GM12864 (cell line): ENCODE measurements around the gene SOX8.

Experiments
- DNase-seq: peaks from one replicate; pipeline ENCODE4 v3.0.0-alpha.2; 2011; ENCODE audit warnings: low read depth
- H3K4me3 ChIP-seq: 2 replicates; pipeline ENCODE4 v1.5.1; 2011; ENCODE audit warnings: mild to moderate bottlenecking, low read depth, low read length, control low read depth
- TF ChIP-seq, protein P1 (sequence below): IDR thresholded peaks from 2 replicates; pipeline ENCODE4 v1.5.1; 2011; ENCODE audit warnings: low read depth, mild to moderate bottlenecking, moderate library complexity, low read length, control low read depth, inconsistent platforms; ENCODE audit errors: missing control alignments

Gene SOX8

GRCh38 chr16:938136-938535, 43.4 kb upstream of the SOX8 start:
- TF ChIP-seq, protein P1, sequence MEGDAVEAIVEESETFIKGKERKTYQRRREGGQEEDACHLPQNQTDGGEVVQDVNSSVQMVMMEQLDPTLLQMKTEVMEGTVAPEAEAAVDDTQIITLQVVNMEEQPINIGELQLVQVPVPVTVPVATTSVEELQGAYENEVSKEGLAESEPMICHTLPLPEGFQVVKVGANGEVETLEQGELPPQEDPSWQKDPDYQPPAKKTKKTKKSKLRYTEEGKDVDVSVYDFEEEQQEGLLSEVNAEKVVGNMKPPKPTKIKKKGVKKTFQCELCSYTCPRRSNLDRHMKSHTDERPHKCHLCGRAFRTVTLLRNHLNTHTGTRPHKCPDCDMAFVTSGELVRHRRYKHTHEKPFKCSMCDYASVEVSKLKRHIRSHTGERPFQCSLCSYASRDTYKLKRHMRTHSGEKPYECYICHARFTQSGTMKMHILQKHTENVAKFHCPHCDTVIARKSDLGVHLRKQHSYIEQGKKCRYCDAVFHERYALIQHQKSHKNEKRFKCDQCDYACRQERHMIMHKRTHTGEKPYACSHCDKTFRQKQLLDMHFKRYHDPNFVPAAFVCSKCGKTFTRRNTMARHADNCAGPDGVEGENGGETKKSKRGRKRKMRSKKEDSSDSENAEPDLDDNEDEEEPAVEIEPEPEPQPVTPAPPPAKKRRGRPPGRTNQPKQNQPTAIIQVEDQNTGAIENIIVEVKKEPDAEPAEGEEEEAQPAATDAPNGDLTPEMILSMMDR, result no peak
- no peak for DNase-seq
- no peak overlapping the region for H3K4me3 ChIP-seq

DNA sequence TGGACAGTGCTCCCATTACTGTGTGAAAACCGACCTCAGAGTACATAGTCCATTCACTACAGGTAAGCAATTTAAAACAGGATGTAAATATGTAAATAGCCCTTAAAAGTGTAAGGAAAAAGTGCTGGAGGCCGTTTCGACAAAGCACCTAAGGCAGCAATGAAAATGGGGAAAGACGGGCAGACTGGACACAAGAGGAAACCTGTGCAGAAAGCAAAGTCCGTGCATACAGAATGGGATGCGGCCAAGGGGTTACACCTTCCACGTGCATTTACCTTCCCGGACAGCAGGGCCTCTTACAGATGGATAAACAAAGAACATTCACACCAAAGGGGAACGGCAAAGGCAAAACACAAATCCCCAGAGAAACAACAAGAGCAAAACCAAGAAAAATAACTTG, 42.8 kb upstream of the SOX8 start:
- no peak overlapping the region for H3K4me3 ChIP-seq
- TF ChIP-seq, protein P1, result no peak
- DNase-seq, result no peak

DNA sequence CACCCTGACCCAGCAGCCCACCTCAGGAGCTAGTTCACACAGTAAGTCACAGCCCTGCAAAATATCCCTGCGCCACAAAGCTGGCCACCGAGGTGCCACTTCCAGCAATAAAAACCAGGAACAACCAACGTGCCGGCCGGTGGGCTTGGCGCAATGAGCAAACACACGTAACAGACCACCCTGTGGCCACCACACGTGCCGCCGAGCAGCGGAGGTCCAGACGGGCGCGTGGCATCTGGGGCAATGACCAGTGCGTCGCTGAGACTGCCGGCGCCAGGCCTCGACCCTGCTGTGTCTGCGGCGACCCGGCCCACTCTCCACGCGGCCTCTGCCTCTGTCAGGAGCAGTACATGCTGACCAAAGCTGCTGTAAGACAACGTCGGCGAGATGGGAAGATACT, 42.3 kb upstream of the SOX8 start:
- TF ChIP-seq, protein P1, result no peak
- no peak overlapping the region for H3K4me3 ChIP-seq
- DNase-seq, result no peak

DNA sequence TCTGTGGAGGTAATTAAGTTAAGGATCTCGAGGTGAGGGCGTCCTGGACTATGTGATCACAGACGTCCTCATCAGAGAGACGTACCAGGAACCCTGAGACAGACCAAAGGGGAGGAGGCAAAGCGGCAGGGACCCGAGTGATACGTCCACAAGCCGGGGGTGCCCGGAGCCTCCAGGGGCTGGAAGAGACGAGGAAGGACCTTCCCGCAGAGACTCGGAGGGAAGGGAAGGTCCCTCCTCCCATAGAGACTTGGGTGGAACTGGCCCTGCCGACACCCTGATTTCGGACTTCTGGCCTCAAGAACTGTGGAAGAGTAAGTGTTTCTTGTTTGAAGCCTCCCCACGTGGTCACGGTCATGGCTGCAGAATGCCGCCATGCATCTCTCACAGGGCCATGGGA, 41.6 kb upstream of the SOX8 start:
- no peak for DNase-seq
- TF ChIP-seq, protein P1, result no peak
- H3K4me3 ChIP-seq, result no peak overlapping the region

DNA sequence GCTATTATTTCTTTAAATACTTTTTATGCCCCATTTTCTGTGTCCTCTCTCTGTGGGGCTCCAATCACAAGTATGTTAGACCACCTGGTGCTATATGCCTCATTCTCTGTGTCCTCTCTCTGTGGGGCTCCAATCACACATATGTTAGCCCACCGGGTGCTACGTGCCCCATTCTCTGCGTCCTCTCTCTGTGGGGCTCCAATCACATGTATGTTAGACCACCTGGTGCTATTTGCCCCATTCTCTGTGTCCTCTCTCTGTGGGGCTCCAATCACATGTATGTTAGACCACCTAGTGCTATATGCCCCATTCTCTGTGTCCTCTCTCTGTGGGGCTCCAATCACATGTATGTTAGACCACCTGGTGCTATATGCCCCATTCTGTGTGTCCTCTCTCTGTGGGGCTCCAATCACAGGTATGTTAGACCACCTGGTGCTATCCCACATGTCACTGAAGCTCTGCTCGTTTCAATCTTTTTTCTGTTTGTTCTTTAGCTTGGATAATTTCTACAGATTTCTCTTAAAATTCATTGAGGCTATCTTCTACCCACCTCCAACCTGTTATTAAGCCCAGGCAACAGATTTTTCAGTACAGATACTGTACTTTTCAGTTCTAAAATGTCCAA, 39.0 kb upstream of the SOX8 start:
- DNase-seq, result no peak
- no peak overlapping the region for H3K4me3 ChIP-seq
- TF ChIP-seq, protein P1, result no peak

GRCh38 chr16:943971-944370, 37.6 kb upstream of the SOX8 start:
- no peak overlapping the region for H3K4me3 ChIP-seq
- DNase-seq, result no peak
- TF ChIP-seq, protein P1, result no peak

GRCh38 chr16:945271-946047, 36.1 kb upstream of the SOX8 start:
- no peak for DNase-seq
- TF ChIP-seq, protein P1, result no peak
- H3K4me3 ChIP-seq, result no peak overlapping the region
